Measurements from ENCODE around the gene RBM17.

The RBM17 gene

GRCh38 chr10:6048281-6049030 lies 40.4 kb upstream of the RBM17 start:
- Histone ChIP-seq H3K36me3 (ENCODE audit: insufficient read depth, low read length) (no peaks in the 10 kb centered on the region), H3K4me1 (ENCODE audit: insufficient read depth, low read length) (no peaks in the 10 kb centered on the region)

GRCh38 chr10:6049031-6049400 lies 39.8 kb upstream of the RBM17 start:
- H3K36me3 ChIP-seq (ENCODE audit: insufficient read depth, low read length) = no peaks in the 10 kb centered on the region
- H3K9ac ChIP-seq (ENCODE audit: low read depth, low read length) = no peak overlapping the region
- no peaks in the 10 kb centered on the region for H3K4me1 ChIP-seq (ENCODE audit: insufficient read depth, low read length)
- H3K4me3 ChIP-seq (ENCODE audit: low read length) = no peak overlapping the region
- 90% methylated on average over 2 of the region's 2 CpGs for WGBS
- H3K27ac ChIP-seq (ENCODE audit: low read depth, low read length) = no peak overlapping the region
- no peaks in the 10 kb centered on the region for H3K9me3 ChIP-seq (ENCODE audit: insufficient read depth, low read depth, low read length)
- no peaks in the 10 kb centered on the region for H3K27me3 ChIP-seq (ENCODE audit: insufficient read depth, low read length)

More at GRCh38 chr10:6048281-6049030, 40.4 kb upstream of the RBM17 start:
- no peak overlapping the region for H3K4me3 ChIP-seq (ENCODE audit: low read length)
- H3K9me3 ChIP-seq (ENCODE audit: insufficient read depth, low read depth, low read length) = no peaks in the 10 kb centered on the region
- H3K27ac ChIP-seq (ENCODE audit: low read depth, low read length) = no peak overlapping the region
- 90% methylated on average over 7 of the region's 7 CpGs for WGBS
- no peak overlapping the region for H3K9ac ChIP-seq (ENCODE audit: low read depth, low read length)
- H3K27me3 ChIP-seq (ENCODE audit: insufficient read depth, low read length) = no peaks in the 10 kb centered on the region

- no peak overlapping the region for H3K4me3 ChIP-seq (ENCODE audit: low read length)
- H3K27me3 ChIP-seq (ENCODE audit: insufficient read depth, low read length) = no peaks in the 10 kb centered on the region
- H3K27ac ChIP-seq (ENCODE audit: low read depth, low read length) = no peak overlapping the region
- no peaks in the 10 kb centered on the region for H3K36me3 ChIP-seq (ENCODE audit: insufficient read depth, low read length)
- H3K9me3 ChIP-seq (ENCODE audit: insufficient read depth, low read depth, low read length) = no peaks in the 10 kb centered on the region
- H3K4me1 ChIP-seq (ENCODE audit: insufficient read depth, low read length) = no peaks in the 10 kb centered on the region
- 84% methylated on average over 17 of the region's 18 CpGs for WGBS
- no peak overlapping the region for H3K9ac ChIP-seq (ENCODE audit: low read depth, low read length)
These were observed 37.9 kb upstream of the RBM17 start for GRCh38 chr10:6050801-6051445.

- Histone ChIP-seq H3K27ac (ENCODE audit: low read depth, low read length) (no peak overlapping the region), H3K9ac (ENCODE audit: low read depth, low read length) (no peak overlapping the region), H3K4me1 (ENCODE audit: insufficient read depth, low read length) (no peaks in the 10 kb centered on the region; the same call in 1 of the 2 replicates)
These were observed 36.3 kb upstream of the RBM17 start for GRCh38 chr10:6052247-6053221.

GRCh38 chr10:6053303-6053702 lies 35.5 kb upstream of the RBM17 start:
- Histone ChIP-seq H3K4me1 (ENCODE audit: insufficient read depth, low read length) (no peaks in the 10 kb centered on the region; the same call in 1 of the 2 replicates), H3K9ac (ENCODE audit: low read depth, low read length) (no peak overlapping the region), H3K27ac (ENCODE audit: low read depth, low read length) (no peak overlapping the region), H3K4me3 (ENCODE audit: low read length) (no peak overlapping the region), H3K36me3 (ENCODE audit: insufficient read depth, low read length) (no peaks in the 10 kb centered on the region), H3K27me3 (ENCODE audit: insufficient read depth, low read length) (no peaks in the 10 kb centered on the region), H3K9me3 (ENCODE audit: insufficient read depth, low read depth, low read length) (no peaks in the 10 kb centered on the region)
- WGBS = 96% methylated on average over 4 of the region's 4 CpGs

More at GRCh38 chr10:6052247-6053221, 36.3 kb upstream of the RBM17 start:
- WGBS = 94% methylated on average over 17 of the region's 17 CpGs
- Histone ChIP-seq H3K9me3 (ENCODE audit: insufficient read depth, low read depth, low read length) (no peaks in the 10 kb centered on the region), H3K27me3 (ENCODE audit: insufficient read depth, low read length) (no peaks in the 10 kb centered on the region), H3K36me3 (ENCODE audit: insufficient read depth, low read length) (no peaks in the 10 kb centered on the region), H3K4me3 (ENCODE audit: low read length) (no peak overlapping the region)

- Histone ChIP-seq H3K4me3 (ENCODE audit: low read length) (no peak overlapping the region), H3K9ac (ENCODE audit: low read depth, low read length) (no peak overlapping the region), H3K27ac (ENCODE audit: low read depth, low read length) (no peak overlapping the region), H3K27me3 (ENCODE audit: insufficient read depth, low read length) (no peaks in the 10 kb centered on the region), H3K9me3 (ENCODE audit: insufficient read depth, low read depth, low read length) (no peaks in the 10 kb centered on the region), H3K4me1 (ENCODE audit: insufficient read depth, low read length) (no peaks in the 10 kb centered on the region; the same call in 1 of the 2 replicates), H3K36me3 (ENCODE audit: insufficient read depth, low read length) (no peaks in the 10 kb centered on the region)
- WGBS = 92% methylated on average over 18 of the region's 18 CpGs
These were observed 34.8 kb upstream of the RBM17 start for GRCh38 chr10:6053816-6054631.

- no peak overlapping the region for H3K27ac ChIP-seq (ENCODE audit: low read depth, low read length)
- H3K9me3 ChIP-seq (ENCODE audit: insufficient read depth, low read depth, low read length) = no peaks in the 10 kb centered on the region
- no peak overlapping the region for H3K4me3 ChIP-seq (ENCODE audit: low read length)
- H3K9ac ChIP-seq (ENCODE audit: low read depth, low read length) = no peak overlapping the region
- WGBS = 95% methylated on average over 5 of the region's 5 CpGs
- H3K4me1 ChIP-seq (ENCODE audit: insufficient read depth, low read length) = no peaks in the 10 kb centered on the region; the same call in 1 of the 2 replicates
- no peaks in the 10 kb centered on the region for H3K36me3 ChIP-seq (ENCODE audit: insufficient read depth, low read length)
- H3K27me3 ChIP-seq (ENCODE audit: insufficient read depth, low read length) = no peaks in the 10 kb centered on the region
These were observed 34.0 kb upstream of the RBM17 start for GRCh38 chr10:6054884-6055283.

- Histone ChIP-seq H3K36me3 (ENCODE audit: insufficient read depth, low read length) (no peaks in the 10 kb centered on the region), H3K4me3 (ENCODE audit: low read length) (no peak overlapping the region), H3K9me3 (ENCODE audit: insufficient read depth, low read depth, low read length) (no peaks in the 10 kb centered on the region), H3K4me1 (ENCODE audit: insufficient read depth, low read length) (no peaks in the 10 kb centered on the region; the same call in 1 of the 2 replicates), H3K27me3 (ENCODE audit: insufficient read depth, low read length) (no peaks in the 10 kb centered on the region), H3K27ac (ENCODE audit: low read depth, low read length) (no peak overlapping the region), H3K9ac (ENCODE audit: low read depth, low read length) (no peak overlapping the region)
- WGBS = 90% methylated on average over 4 of the region's 4 CpGs
These were observed 32.9 kb upstream of the RBM17 start for GRCh38 chr10:6055929-6056328.

GRCh38 chr10:6056411-6057135 lies 32.3 kb upstream of the RBM17 start:
- Histone ChIP-seq H3K27ac (ENCODE audit: low read depth, low read length) (no peak overlapping the region), H3K9ac (ENCODE audit: low read depth, low read length) (no peak overlapping the region), H3K36me3 (ENCODE audit: insufficient read depth, low read length) (no peaks in the 10 kb centered on the region), H3K27me3 (ENCODE audit: insufficient read depth, low read length) (no peaks in the 10 kb centered on the region), H3K9me3 (ENCODE audit: insufficient read depth, low read depth, low read length) (no peaks in the 10 kb centered on the region), H3K4me1 (ENCODE audit: insufficient read depth, low read length) (no peaks in the 10 kb centered on the region; the same call in 1 of the 2 replicates), H3K4me3 (ENCODE audit: low read length) (no peak overlapping the region)
- 95% methylated on average over 3 of the region's 5 CpGs for WGBS
